Fibroblast of lung (primary cell): Measurements from ENCODE around the gene SLC34A1. TPM values are rescaled to one million over a fixed set of nuclear protein-coding genes. Genes with fewer than 3 reads are reported as not detected.

Experiments
- DNase-seq, 2 donors: peaks; one replicate each; pipeline versions ENCODE4 v3.0.0 to v3.0.0-alpha.2; 2010; ENCODE audit warnings: low read depth in 2 of 2
- H2AFZ ChIP-seq: 2 replicates; pipeline ENCODE4 v1.5.1; 2012; ENCODE audit warnings: low read length, control low read depth, inconsistent platforms
- H3K27ac ChIP-seq: 2 replicates; pipeline ENCODE4 v1.5.1; 2011; ENCODE audit warnings: low read length, control low read depth; ENCODE audit not compliant: insufficient read depth
- H3K27me3 ChIP-seq: 2 replicates; pipeline ENCODE4 v1.5.1; 2011; ENCODE audit warnings: mild to moderate bottlenecking, low read length; ENCODE audit not compliant: control insufficient read depth, insufficient read depth
- H3K36me3 ChIP-seq: 2 replicates; pipeline ENCODE4 v1.5.1; 2011; ENCODE audit warnings: low read length; ENCODE audit not compliant: control insufficient read depth, insufficient read depth
- H3K4me1 ChIP-seq: 2 replicates; pipeline ENCODE4 v1.5.1; 2011; ENCODE audit warnings: low read length; ENCODE audit not compliant: control insufficient read depth, insufficient read depth; ENCODE audit errors: extremely low read depth
- H3K4me2 ChIP-seq: 2 replicates; pipeline ENCODE4 v1.5.1; 2011; ENCODE audit warnings: low read length, control low read depth; ENCODE audit not compliant: insufficient read depth; ENCODE audit errors: extremely low read depth
- H3K4me3 ChIP-seq, 4 experiments: fragments of 200-600 bp in 1 of 4; sonication (generic) in 1 of 4; replicated peaks in 1 of 4; 2 replicates each; pipeline ENCODE4 v1.5.1; 2011 to 2016; ENCODE audit warnings: low read length in 4 of 4, low read depth in 3 of 4, mild to moderate bottlenecking in 3 of 4, control low read depth in 2 of 4, inconsistent platforms in 1 of 4, mixed read lengths in 1 of 4; ENCODE audit not compliant: insufficient read depth in 1 of 4; ENCODE audit errors: control extremely low read depth in 1 of 4
- H3K79me2 ChIP-seq: 2 replicates; pipeline ENCODE4 v1.5.1; 2012; ENCODE audit warnings: mild to moderate bottlenecking, low read length, inconsistent platforms; ENCODE audit not compliant: control insufficient read depth, insufficient read depth
- H3K9ac ChIP-seq: 2 replicates; pipeline ENCODE4 v1.5.1; 2011; ENCODE audit warnings: mild to moderate bottlenecking, low read length, control low read depth; ENCODE audit not compliant: insufficient read depth
- H3K9me3 ChIP-seq: 2 replicates; pipeline ENCODE4 v1.5.1; 2012; ENCODE audit warnings: low read depth, low read length; ENCODE audit not compliant: control insufficient read depth, insufficient read depth
- H4K20me1 ChIP-seq: 2 replicates; pipeline ENCODE4 v1.5.1; 2011; ENCODE audit warnings: low read length; ENCODE audit not compliant: control insufficient read depth, insufficient read depth; ENCODE audit errors: extremely low read depth
- CTCF ChIP-seq, 2 donors: IDR thresholded peaks in 1 of 2; conservative IDR thresholded peaks in 1 of 2; 1 replicate in 1 of 2; 2 replicates in 1 of 2; pipeline ENCODE4 v1.5.1; 2011 to 2012; ENCODE audit warnings: low read length in 2 of 2, control low read depth in 1 of 2, inconsistent platforms in 1 of 2, low read depth in 1 of 2, mild to moderate bottlenecking in 1 of 2
- EZH2 ChIP-seq: IDR thresholded peaks from 2 replicates; pipeline ENCODE4 v1.5.1; 2012; ENCODE audit warnings: low read length, control low read depth, mild to moderate bottlenecking; ENCODE audit errors: missing control alignments
- polyA plus RNA-seq, 2 donors: library from polyadenylated mRNA; depleted of rRNA in 1 of 2; stranded (reverse) in 1 of 2; unstranded in 1 of 2; fragments of >200 nt; gene quantifications; 2 replicates each; pipeline ENCODE4 v1.2.1, GENCODE V29; 2011 to 2012; ENCODE audit warnings: missing spikeins in 1 of 2
- total RNA-seq: library from RNA; depleted of rRNA; stranded (reverse); fragments of >200 nt; gene quantifications from 2 replicates; pipeline ENCODE4 v1.2.1, GENCODE V29; 2014

SLC34A1 gene
- total and polyA plus RNA-seq, 2 donors (not counting 1 experiment from before 2014, with no cell fraction given) = not detected

- Histone ChIP-seq H3K27ac (no peak overlapping the region), H4K20me1 (no peaks in the 10 kb centered on the region), H3K36me3 (peaks cover 30% of the 10 kb centered on the region), H3K79me2 (peaks cover 8% of the 10 kb centered on the region), H3K9ac (no peak overlapping the region), H3K9me3 (no peaks in the 10 kb centered on the region), H3K4me3 (no peak overlapping the region), H3K4me1 (no peaks in the 10 kb centered on the region), H3K4me2 (no peak overlapping the region), H2AFZ (no peak overlapping the region), H3K27me3 (no peaks in the 10 kb centered on the region)
- no peak for DNase-seq
- TF ChIP-seq EZH2 = no peak
- no peak for TF ChIP-seq CTCF (conservative IDR thresholded peaks at IDR 0.05 in 1 of 2, IDR thresholded peaks at IDR 0.05 in 1 of 2; ENCODE audit: low read depth in 1 of 2, low read length in 2 of 2)
Observed at GRCh38 chr5:177432839-177433657, 48.8 kb downstream of the SLC34A1 start.

GRCh38 chr5:177433658-177434217, 49.5 kb downstream of the SLC34A1 start:
- H3K4me1 ChIP-seq = no peaks in the 10 kb centered on the region
- no peak overlapping the region for H2AFZ ChIP-seq
- no peaks in the 10 kb centered on the region for H3K9me3 ChIP-seq
- no peak overlapping the region for H3K27ac ChIP-seq
- peaks cover 4% of the 10 kb centered on the region for H3K79me2 ChIP-seq
- no peak overlapping the region for H3K4me2 ChIP-seq
- no peaks in the 10 kb centered on the region for H4K20me1 ChIP-seq
- H3K36me3 ChIP-seq = peaks cover 30% of the 10 kb centered on the region
- DNase-seq = no peak
- H3K4me3 ChIP-seq = no peak overlapping the region
- H3K27me3 ChIP-seq = no peaks in the 10 kb centered on the region
- TF ChIP-seq CTCF (conservative IDR thresholded peaks at IDR 0.05 in 1 of 2, IDR thresholded peaks at IDR 0.05 in 1 of 2; ENCODE audit: low read depth in 1 of 2, low read length in 2 of 2) = no peak
- TF ChIP-seq EZH2 = no peak
- no peak overlapping the region for H3K9ac ChIP-seq

- Histone ChIP-seq H3K9me3 (no peaks in the 10 kb centered on the region), H3K36me3 (peaks cover 30% of the 10 kb centered on the region), H2AFZ (no peak overlapping the region), H4K20me1 (no peaks in the 10 kb centered on the region), H3K4me1 (no peaks in the 10 kb centered on the region), H3K4me3 (no peak overlapping the region), H3K27ac (no peak overlapping the region), H3K27me3 (no peaks in the 10 kb centered on the region), H3K79me2 (peaks cover 2% of the 10 kb centered on the region), H3K4me2 (no peak overlapping the region), H3K9ac (no peak overlapping the region)
- no peak for TF ChIP-seq EZH2
- no peak for TF ChIP-seq CTCF (conservative IDR thresholded peaks at IDR 0.05 in 1 of 2, IDR thresholded peaks at IDR 0.05 in 1 of 2; ENCODE audit: low read depth in 1 of 2, low read length in 2 of 2)
- DNase-seq = no peak
Observed at GRCh38 chr5:177434437-177434836, 50.2 kb downstream of the SLC34A1 start.
